Activated T-helper 17 cell treated with anti-CD3 and anti-CD28 coated beads, Interleukin-2, amount 50 U/mL, for 72 hours (primary cell): ENCODE data around the gene BCL11B. TPM values are rescaled to one million over a fixed set of nuclear protein-coding genes. Genes with fewer than 3 reads are reported as not detected.

Experiments
- ATAC-seq: fragments of 150-1000 bp; cut with Tn5 transposase; replicated peaks from 2 replicates; pipeline ENCODE4 v1.10.0; 2021; ENCODE audit warnings: mild to moderate bottlenecking, moderate library complexity
- H3K27ac Mint-ChIP-seq: one replicate; pipeline ENCODE4 v1.8.0; 2022; ENCODE audit warnings: mixed read lengths
- H3K27me3 Mint-ChIP-seq: one replicate; pipeline ENCODE4 v1.8.0; 2022; ENCODE audit warnings: mixed read lengths
- H3K36me3 Mint-ChIP-seq: one replicate; pipeline ENCODE4 v1.8.0; 2022; ENCODE audit warnings: low read depth, mild to moderate bottlenecking, mixed read lengths
- H3K4me1 Mint-ChIP-seq: one replicate; pipeline ENCODE4 v1.8.0; 2022; ENCODE audit warnings: mixed read lengths
- H3K4me3 Mint-ChIP-seq: one replicate; pipeline ENCODE4 v1.8.0; 2022; ENCODE audit warnings: mild to moderate bottlenecking, mixed read lengths
- H3K9me3 Mint-ChIP-seq: one replicate; pipeline ENCODE4 v1.8.0; 2022; ENCODE audit warnings: mixed read lengths
- total RNA-seq, 2 donors: library from RNA; stranded (reverse); gene quantifications; one replicate each; pipeline ENCODE4 v1.2.3, GENCODE V29; 2022

The BCL11B gene
- total RNA-seq, 2 donors from 2014 or later = 51.4 to 52.9 TPM

- Mint-ChIP-seq H3K4me3 (peak overlapping the region; percentile 82), H3K36me3 (peaks cover 96% of the 10 kb centered on the region), H3K27ac (peak overlapping the region; percentile 86), H3K27me3 (no peaks in the 10 kb centered on the region), H3K9me3 (no peaks in the 10 kb centered on the region), H3K4me1 (peaks cover 77% of the 10 kb centered on the region)
- no peak for ATAC-seq
Measured at GRCh38 chr14:99183311-99183710, 88.7 kb downstream of the BCL11B start.

- peak; percentile 48 for ATAC-seq
- Mint-ChIP-seq H3K4me3 (peak overlapping the region; percentile 82), H3K27ac (peak overlapping the region; percentile 86), H3K27me3 (no peaks in the 10 kb centered on the region), H3K9me3 (no peaks in the 10 kb centered on the region), H3K4me1 (peaks cover 71% of the 10 kb centered on the region), H3K36me3 (peaks cover 97% of the 10 kb centered on the region)
Measured at GRCh38 chr14:99182548-99183250, 89.3 kb downstream of the BCL11B start.

- H3K27ac Mint-ChIP-seq = peak overlapping the region; percentile 86
- H3K9me3 Mint-ChIP-seq = no peaks in the 10 kb centered on the region
- no peaks in the 10 kb centered on the region for H3K27me3 Mint-ChIP-seq
- peaks cover 97% of the 10 kb centered on the region for H3K36me3 Mint-ChIP-seq
- H3K4me3 Mint-ChIP-seq = peak overlapping the region; percentile 82
- ATAC-seq = no peak
- peaks cover 66% of the 10 kb centered on the region for H3K4me1 Mint-ChIP-seq
Measured at GRCh38 chr14:99181804-99182520, 90.0 kb downstream of the BCL11B start.

GRCh38 chr14:99181241-99181640, 90.8 kb downstream of the BCL11B start:
- peak overlapping the region; percentile 82 for H3K4me3 Mint-ChIP-seq
- no peaks in the 10 kb centered on the region for H3K27me3 Mint-ChIP-seq
- no peak for ATAC-seq
- no peaks in the 10 kb centered on the region for H3K9me3 Mint-ChIP-seq
- peaks cover 97% of the 10 kb centered on the region for H3K36me3 Mint-ChIP-seq
- H3K27ac Mint-ChIP-seq = peak overlapping the region; percentile 86
- H3K4me1 Mint-ChIP-seq = peaks cover 59% of the 10 kb centered on the region

GRCh38 chr14:99179946-99180345, 92.1 kb downstream of the BCL11B start:
- Mint-ChIP-seq H3K9me3 (no peaks in the 10 kb centered on the region), H3K36me3 (peaks cover 95% of the 10 kb centered on the region), H3K27me3 (no peaks in the 10 kb centered on the region), H3K4me1 (peaks cover 47% of the 10 kb centered on the region), H3K27ac (peak overlapping the region; percentile 86), H3K4me3 (peak overlapping the region; percentile 82)
- no peak for ATAC-seq

GRCh38 chr14:99179506-99179905, 92.5 kb downstream of the BCL11B start:
- ATAC-seq = no peak
- H3K9me3 Mint-ChIP-seq = no peaks in the 10 kb centered on the region
- H3K4me1 Mint-ChIP-seq = peaks cover 47% of the 10 kb centered on the region
- peak overlapping the region; percentile 86 for H3K27ac Mint-ChIP-seq
- H3K4me3 Mint-ChIP-seq = peak overlapping the region; percentile 82
- H3K27me3 Mint-ChIP-seq = no peaks in the 10 kb centered on the region
- H3K36me3 Mint-ChIP-seq = peaks cover 91% of the 10 kb centered on the region

GRCh38 chr14:99177886-99178835, 93.8 kb downstream of the BCL11B start:
- H3K9me3 Mint-ChIP-seq = no peaks in the 10 kb centered on the region
- ATAC-seq = no peak
- peaks cover 91% of the 10 kb centered on the region for H3K36me3 Mint-ChIP-seq
- no peaks in the 10 kb centered on the region for H3K27me3 Mint-ChIP-seq
- peak overlapping the region; percentile 92 for H3K27ac Mint-ChIP-seq
- H3K4me3 Mint-ChIP-seq = peak overlapping the region; percentile 33
- peaks cover 35% of the 10 kb centered on the region for H3K4me1 Mint-ChIP-seq

- H3K27me3 Mint-ChIP-seq = no peaks in the 10 kb centered on the region
- ATAC-seq = no peak
- peaks cover 91% of the 10 kb centered on the region for H3K36me3 Mint-ChIP-seq
- H3K9me3 Mint-ChIP-seq = no peaks in the 10 kb centered on the region
- H3K4me3 Mint-ChIP-seq = no peak overlapping the region
- H3K4me1 Mint-ChIP-seq = peaks cover 25% of the 10 kb centered on the region
- no peak overlapping the region for H3K27ac Mint-ChIP-seq
Measured at GRCh38 chr14:99177046-99177655, 94.8 kb downstream of the BCL11B start.

- Mint-ChIP-seq H3K4me3 (no peak overlapping the region), H3K27me3 (no peaks in the 10 kb centered on the region), H3K9me3 (no peaks in the 10 kb centered on the region), H3K27ac (no peak overlapping the region), H3K36me3 (peaks cover 91% of the 10 kb centered on the region), H3K4me1 (peaks cover 17% of the 10 kb centered on the region)
- no peak for ATAC-seq
Measured at GRCh38 chr14:99176156-99176945, 95.6 kb downstream of the BCL11B start.

GRCh38 chr14:99175331-99176155, 96.5 kb downstream of the BCL11B start:
- no peak for ATAC-seq
- Mint-ChIP-seq H3K27ac (no peak overlapping the region), H3K4me1 (peaks cover 17% of the 10 kb centered on the region), H3K36me3 (peaks cover 92% of the 10 kb centered on the region), H3K9me3 (no peaks in the 10 kb centered on the region), H3K27me3 (no peaks in the 10 kb centered on the region), H3K4me3 (no peak overlapping the region)

- Mint-ChIP-seq H3K27ac (no peak overlapping the region), H3K4me3 (no peak overlapping the region), H3K9me3 (no peaks in the 10 kb centered on the region), H3K4me1 (peaks cover 10% of the 10 kb centered on the region), H3K27me3 (no peaks in the 10 kb centered on the region), H3K36me3 (peaks cover 90% of the 10 kb centered on the region)
- ATAC-seq = no peak
Measured at GRCh38 chr14:99174770-99175319, 97.2 kb downstream of the BCL11B start.

GRCh38 chr14:99174081-99174769, 97.8 kb downstream of the BCL11B start:
- H3K27me3 Mint-ChIP-seq = no peaks in the 10 kb centered on the region
- H3K4me1 Mint-ChIP-seq = peaks cover 6% of the 10 kb centered on the region
- H3K36me3 Mint-ChIP-seq = peaks cover 84% of the 10 kb centered on the region
- ATAC-seq = no peak
- H3K9me3 Mint-ChIP-seq = no peaks in the 10 kb centered on the region
- no peak overlapping the region for H3K4me3 Mint-ChIP-seq
- no peak overlapping the region for H3K27ac Mint-ChIP-seq
